Body of pancreas (tissue), 4 donors: ENCODE data around the gene TACR1. TPM values are rescaled to one million over a fixed set of nuclear protein-coding genes. Genes with fewer than 3 reads are reported as not detected.
A peak's percentile ranks its signal among the peaks of the same experiment; 100 is the strongest.
"Not testable (repeated sequence)": the region's sequence is repeated elsewhere in the genome, so short reads cannot be mapped to it uniquely, and the experiment has no call there.

Source experiments
- ATAC-seq: fragments of 150-250 bp; one replicate; pipeline ENCODE4 v1.9.1; 2016
- DNase-seq, 4 donors: peaks; one replicate each; pipeline ENCODE4 v3.0.0-alpha.2; 2019
- H3K27ac ChIP-seq, 4 donors: fragments of 200-600 bp; sonication (generic); 1 replicate in 3 of 4; 2 replicates in 1 of 4; pipeline versions ENCODE4 v1.5.1 to v1.6.1; 2016 to 2019; ENCODE audit warnings: mild to moderate bottlenecking in 1 of 4, mixed read lengths in 1 of 4, moderate library complexity in 1 of 4
- H3K27me3 ChIP-seq, 2 donors: fragments of 200-600 bp; sonication (generic); one replicate each; pipeline ENCODE4 v1.6.0; 2016; ENCODE audit warnings: mild to moderate bottlenecking in 1 of 2
- H3K36me3 ChIP-seq, 2 donors: fragments of 200-600 bp; sonication (generic); replicated peaks in 1 of 2; 2 replicates each; pipeline ENCODE4 v1.5.1; 2016; ENCODE audit warnings: low read depth in 2 of 2; ENCODE audit not compliant: insufficient read depth in 1 of 2
- H3K4me1 ChIP-seq: fragments of 200-600 bp; sonication (generic); one replicate; pipeline ENCODE4 v1.6.0; 2016
- H3K4me3 ChIP-seq, 2 donors: fragments of 200-600 bp; sonication (generic); 1 replicate in 1 of 2; 2 replicates in 1 of 2; pipeline ENCODE4 v1.5.1; 2016 to 2019
- H3K9me3 ChIP-seq, 3 donors: fragments of 200-600 bp; sonication (generic); 1 replicate in 2 of 3; 2 replicates in 1 of 3; pipeline ENCODE4 v1.5.1; 2016
- CTCF ChIP-seq, 7 experiments: fragments of 450-650 bp in 4 of 7; fragments of 200-600 bp in 3 of 7; sonication (generic) in 3 of 7; IDR thresholded peaks; one replicate each; pipeline ENCODE4 v1.5.1; 2016 to 2019; ENCODE audit warnings: antibody characterized with exemption in 7 of 7
- POLR2A ChIP-seq, 3 donors: fragments of 450-650 bp; IDR thresholded peaks; one replicate each; pipeline ENCODE4 v1.6.1; 2016; ENCODE audit warnings: antibody characterized with exemption in 3 of 3, mild to moderate bottlenecking in 2 of 3
- WGBS, 2 donors: methylation state at CpG; one replicate each; pipeline ENCODE4 v1.1.5; 2017; 5-methylcytosine and 5-hydroxymethylcytosine counted together
- intact Hi-C: fragments of 100-400 bp; cut with DNase I; formaldehyde crosslinking; loops from one replicate; pipeline ENCODE4 v1.15.1; 2023
- total RNA-seq, 2 donors: library from RNA; depleted of rRNA; stranded (reverse); fragments of >200 nt; gene quantifications; one replicate each; pipeline ENCODE4 v1.1.0, GENCODE V29; 2016

TACR1 gene
- total RNA-seq, 2 donors from 2014 or later = 0.52 TPM; not detected in 1

- no peaks in the 10 kb centered on the region for H3K9me3 ChIP-seq
- TF ChIP-seq POLR2A (IDR thresholded peaks at IDR 0.05) = no peak
- peak in 1 of 7 experiments; percentile 7 for TF ChIP-seq CTCF (IDR thresholded peaks at IDR 0.05)
- ATAC-seq (no peak), DNase-seq (no peak)
- no peaks in the 10 kb centered on the region for H3K36me3 ChIP-seq
- peaks cover 13% of the 10 kb centered on the region for H3K4me1 ChIP-seq
- no peak overlapping the region for H3K27ac ChIP-seq
- H3K4me3 ChIP-seq = no peak overlapping the region
- H3K27me3 ChIP-seq = no peaks in the 10 kb centered on the region
- intact Hi-C loops = no loop called here
Measured at GRCh38 chr2:75157435-75157834, 41.9 kb downstream of the TACR1 start.

DNA sequence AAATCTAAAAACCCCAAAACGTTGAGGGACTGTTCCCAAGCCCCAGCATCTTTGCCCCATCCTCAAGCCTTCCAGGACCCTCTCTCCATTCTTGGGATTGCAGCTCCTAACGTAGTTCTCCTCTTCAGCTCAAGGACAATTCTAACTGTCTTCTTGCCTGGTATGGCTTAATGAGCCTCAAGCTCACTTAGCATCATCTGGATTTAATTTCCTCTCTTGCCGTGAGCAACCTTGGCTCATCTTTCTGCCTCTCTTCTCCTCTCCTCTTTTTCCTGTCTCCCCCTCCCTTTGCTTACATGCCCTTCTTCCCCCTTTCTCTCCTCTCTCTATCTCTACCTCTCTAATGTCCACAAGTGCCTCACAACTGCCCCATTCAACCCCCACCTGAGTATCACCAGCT, 44.2 kb downstream of the TACR1 start:
- no peaks in the 10 kb centered on the region for H3K27me3 ChIP-seq
- ATAC-seq (no peak), DNase-seq (no peak)
- no peak for TF ChIP-seq POLR2A (IDR thresholded peaks at IDR 0.05)
- no peak for TF ChIP-seq CTCF (IDR thresholded peaks at IDR 0.05)
- WGBS, 2 donors = 66 to 67% methylated on average over 3 of the region's 3 CpGs
- intact Hi-C loops = no loop called here
- H3K27ac ChIP-seq = no peak overlapping the region
- no peaks in the 10 kb centered on the region for H3K9me3 ChIP-seq
- no peaks in the 10 kb centered on the region for H3K36me3 ChIP-seq
- peaks cover 13% of the 10 kb centered on the region for H3K4me1 ChIP-seq
- H3K4me3 ChIP-seq = no peak overlapping the region

GRCh38 chr2:75153221-75153620, 46.1 kb downstream of the TACR1 start:
- intact Hi-C loops = no loop called here
- Histone ChIP-seq H3K27me3 (no peaks in the 10 kb centered on the region), H3K9me3 (no peaks in the 10 kb centered on the region), H3K4me3 (no peak overlapping the region), H3K27ac (peak overlapping the region in 1 of 4 donors; percentile 24), H3K36me3 (no peaks in the 10 kb centered on the region), H3K4me1 (peaks cover 13% of the 10 kb centered on the region)
- no peak for DNase-seq
- TF ChIP-seq CTCF (IDR thresholded peaks at IDR 0.05) (no peak), POLR2A (IDR thresholded peaks at IDR 0.05) (no peak)
- ATAC-seq = no peak
- 8 to 24% methylated on average over 1 of the region's 1 CpG for WGBS, 2 donors

- 75 to 90% methylated on average over 3 of the region's 3 CpGs for WGBS, 2 donors
- H3K27me3 ChIP-seq, DNase-seq, intact Hi-C loops, H3K36me3 ChIP-seq, H3K9me3 ChIP-seq, H3K4me3 ChIP-seq, ATAC-seq, H3K27ac ChIP-seq: not testable (repeated sequence)
- H3K4me1 ChIP-seq = peaks cover 13% of the 10 kb centered on the region
Measured at GRCh38 chr2:75152243-75152642, 47.1 kb downstream of the TACR1 start.

DNA sequence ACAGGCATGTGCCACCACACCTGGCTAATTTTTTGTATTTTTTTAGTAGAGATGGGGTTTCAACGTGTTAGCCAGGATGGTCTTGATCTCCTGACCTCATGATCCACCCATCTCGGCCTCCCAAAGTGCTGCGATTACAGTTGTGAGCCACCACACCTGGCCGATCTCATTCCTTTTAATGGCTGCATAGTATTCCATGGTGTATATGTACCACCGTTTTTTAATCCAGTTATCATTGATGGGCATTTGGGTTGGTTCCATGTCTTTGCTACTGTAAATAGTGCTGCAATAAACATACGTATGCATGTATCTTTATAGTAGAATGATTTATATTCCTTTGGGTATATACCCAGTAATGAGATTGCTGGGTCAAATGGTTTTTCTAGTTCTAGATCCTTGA, 51.4 kb downstream of the TACR1 start:
- H3K4me3 ChIP-seq, H3K27me3 ChIP-seq, H3K36me3 ChIP-seq, H3K27ac ChIP-seq, DNase-seq, intact Hi-C loops, ATAC-seq, H3K9me3 ChIP-seq, H3K4me1 ChIP-seq: not testable (repeated sequence)
- 80 to 87% methylated on average over 6 of the region's 6 CpGs for WGBS, 2 donors

- Histone ChIP-seq H3K4me1 (no peaks in the 10 kb centered on the region), H3K36me3 (no peaks in the 10 kb centered on the region), H3K4me3 (no peak overlapping the region), H3K27me3 (no peaks in the 10 kb centered on the region), H3K27ac (no peak overlapping the region), H3K9me3 (no peaks in the 10 kb centered on the region)
- intact Hi-C loops = no loop called here
- ATAC-seq (no peak), DNase-seq (no peak)
- 61 to 84% methylated on average over 2 of the region's 2 CpGs for WGBS, 2 donors
- TF ChIP-seq CTCF (IDR thresholded peaks at IDR 0.05) (no peak), POLR2A (IDR thresholded peaks at IDR 0.05) (no peak)
Measured at GRCh38 chr2:75146606-75147332, 52.6 kb downstream of the TACR1 start.

DNA sequence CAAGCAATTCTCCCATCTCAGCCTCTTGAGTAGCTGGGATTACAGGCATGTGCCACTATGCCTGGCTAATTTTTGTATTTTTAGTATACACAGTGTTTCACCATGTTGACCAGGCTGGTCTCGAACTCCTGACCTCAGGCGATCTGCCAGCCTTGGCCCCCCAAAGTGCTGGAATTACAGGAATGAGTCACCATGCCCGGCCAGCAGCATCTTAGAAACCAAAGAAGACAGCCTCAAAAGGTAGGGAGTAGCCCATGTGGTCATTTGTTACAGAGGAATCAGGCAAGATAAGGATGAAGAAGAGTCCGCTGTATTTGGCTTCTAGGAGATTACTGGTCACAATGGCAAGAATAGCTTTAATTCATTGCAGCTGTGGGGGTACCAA, 53.1 kb downstream of the TACR1 start:
- H3K36me3 ChIP-seq, H3K27ac ChIP-seq, intact Hi-C loops, ATAC-seq, H3K4me1 ChIP-seq, H3K9me3 ChIP-seq, H3K27me3 ChIP-seq, DNase-seq, H3K4me3 ChIP-seq: not testable (repeated sequence)
- 89 to 90% methylated on average over 4 of the region's 4 CpGs for WGBS, 2 donors
